NCI-H187 (cell line): Measurements from ENCODE around the gene EGFL6.
"Not testable (repeated sequence)": the region's sequence is repeated elsewhere in the genome, so short reads cannot be mapped to it uniquely, and the experiment has no call there.

Source experiments
- DNase-seq, 2 experiments: peaks; one replicate each; lab custom pipeline; 2025; lab: John Stamatoyannopoulos, UW

The EGFL6 gene

DNA sequence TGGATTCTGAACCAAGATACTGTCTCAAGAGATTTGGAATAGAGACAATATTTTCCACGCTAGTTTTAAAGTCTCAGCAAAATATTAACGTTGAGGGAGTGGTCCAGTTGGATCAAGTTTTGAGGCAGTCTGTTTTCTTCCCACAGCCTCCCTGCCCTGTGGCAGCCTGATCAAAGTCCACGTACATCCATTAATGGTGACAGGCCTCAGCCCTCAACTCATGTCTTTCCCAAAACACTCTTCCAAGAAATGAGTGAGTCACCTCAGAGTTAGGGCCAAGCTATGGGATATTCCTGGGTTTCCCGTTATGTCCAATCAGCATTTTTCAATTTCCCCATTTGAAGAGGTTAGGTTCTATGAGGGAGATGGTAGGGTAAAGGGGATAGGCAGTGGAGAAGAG, 28.5 kb downstream of the EGFL6 start:
- DNase-seq: no peak

DNA sequence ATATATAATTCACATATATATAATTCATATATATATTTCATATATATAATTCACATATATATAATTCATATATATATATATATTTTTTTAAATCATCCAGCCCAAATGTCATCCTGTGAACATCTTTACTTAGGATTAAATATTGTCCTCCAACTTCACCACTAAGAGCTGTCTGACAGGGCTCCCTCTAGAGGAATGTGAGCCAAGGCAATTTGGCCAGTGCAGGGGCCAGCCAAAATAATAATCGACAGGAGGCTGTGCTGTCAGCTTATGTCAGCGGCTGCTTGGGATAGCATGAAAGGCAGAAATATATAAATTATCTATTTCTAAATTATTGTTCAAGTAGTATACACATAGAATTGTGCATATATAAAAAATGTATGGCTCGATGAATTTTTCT, 29.5 kb downstream of the EGFL6 start:
- no peak for DNase-seq

DNA sequence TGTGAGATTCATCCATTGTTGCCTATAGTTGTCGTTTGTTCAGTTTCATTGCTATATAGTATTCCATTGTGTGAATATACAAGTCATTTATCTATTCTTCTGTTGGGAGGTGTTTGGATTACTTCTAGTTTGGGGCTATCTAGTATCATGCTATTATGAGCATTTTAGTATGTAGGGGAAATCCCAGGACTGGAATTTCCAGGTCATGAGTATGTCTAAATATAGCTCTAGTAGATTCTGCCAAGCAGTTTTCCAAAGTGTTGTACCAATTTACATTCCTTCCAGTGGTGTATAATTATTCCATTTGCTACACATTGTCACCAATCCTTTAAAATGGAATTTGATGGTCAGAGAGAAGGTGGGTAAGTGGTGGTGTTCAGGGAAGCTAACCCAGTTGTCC, 30.1 kb downstream of the EGFL6 start:
- DNase-seq: no peak

DNA sequence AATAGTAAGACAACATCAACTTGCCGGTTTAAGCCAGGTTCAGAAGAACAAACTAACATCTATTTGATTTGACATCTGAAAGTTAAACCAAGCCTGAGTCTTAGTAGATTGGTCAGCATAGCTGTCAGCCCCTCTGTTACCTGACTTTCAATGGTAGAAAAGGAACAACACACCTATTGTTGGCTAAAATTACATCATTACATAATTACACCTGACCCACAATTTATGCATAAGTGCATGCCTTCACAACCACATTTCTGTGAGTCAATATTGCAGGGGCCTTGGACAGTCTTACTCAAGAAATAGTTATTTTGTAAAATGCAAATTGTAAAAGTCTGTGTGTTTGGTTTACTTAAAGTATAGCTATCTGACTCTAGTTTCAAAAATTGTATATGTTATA, 36.2 kb downstream of the EGFL6 start:
- DNase-seq: no peak

DNA sequence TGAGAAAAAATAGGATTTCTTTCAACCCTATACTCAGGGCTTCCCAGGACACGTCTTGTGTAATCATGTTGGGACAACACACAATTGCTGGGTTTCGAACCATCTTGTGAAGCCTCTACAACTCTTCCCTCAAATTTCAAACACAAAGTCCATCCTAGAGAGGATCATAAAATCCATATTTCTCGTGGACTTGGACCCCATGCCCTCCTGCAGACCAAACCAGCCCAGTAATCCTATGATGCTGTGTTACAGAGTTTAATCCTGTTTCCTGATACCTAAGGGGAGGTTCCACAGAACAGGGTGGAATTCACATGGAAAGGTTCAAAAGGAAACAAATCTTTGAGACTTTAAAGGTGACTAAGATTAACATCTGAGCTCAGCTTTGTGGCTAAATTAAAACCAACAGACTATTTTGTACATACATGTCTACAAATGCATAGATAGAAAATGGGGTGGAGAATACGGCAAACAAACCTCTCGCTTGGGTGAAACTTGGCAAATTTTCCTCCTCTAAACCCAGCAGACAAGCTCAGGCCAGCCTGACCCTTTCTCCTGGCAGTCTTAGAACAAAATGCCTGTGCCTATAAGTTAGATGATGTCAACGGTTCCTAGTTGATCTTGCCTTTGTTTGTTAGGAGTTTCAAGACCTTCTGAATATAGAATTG, 38.1 kb downstream of the EGFL6 start:
- DNase-seq: no peak

DNA sequence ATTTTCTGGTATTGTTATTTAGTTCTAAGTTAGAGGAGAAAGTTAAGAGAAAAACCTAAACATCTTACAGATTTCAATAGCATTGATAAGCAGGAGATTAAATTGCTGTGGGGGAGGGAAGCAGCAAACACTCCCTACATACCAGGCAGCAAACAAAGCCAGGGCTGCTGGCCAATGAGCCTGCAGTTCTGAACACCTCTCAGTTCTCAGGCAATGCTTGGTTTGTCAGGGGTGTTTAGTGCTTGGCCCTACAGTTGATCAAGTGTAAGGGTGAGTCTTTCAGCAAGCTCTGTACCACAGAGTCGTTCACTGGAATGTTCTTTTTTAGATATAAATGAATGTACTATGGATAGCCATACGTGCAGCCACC, 38.6 kb downstream of the EGFL6 start:
- no peak for DNase-seq

DNA sequence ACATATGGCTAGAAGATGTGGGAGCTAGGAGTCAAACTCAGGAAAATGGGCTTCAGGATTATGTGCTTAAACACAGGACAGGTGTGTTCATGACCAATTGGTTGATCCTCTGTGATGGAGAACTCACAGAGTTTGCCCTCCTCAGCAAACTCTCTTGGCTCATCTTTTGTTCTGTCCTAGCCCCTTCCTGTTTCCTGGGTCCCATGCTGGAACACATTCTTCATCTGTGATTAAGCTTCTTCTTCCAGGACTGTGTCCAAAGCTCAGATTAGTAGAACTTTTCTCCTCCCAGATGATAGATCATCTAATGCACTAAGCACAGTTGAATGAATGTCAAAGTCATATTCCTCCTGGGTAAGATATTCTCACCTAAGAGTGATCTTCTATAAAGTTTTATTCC, 44.8 kb downstream of the EGFL6 start:
- no peak for DNase-seq

DNA sequence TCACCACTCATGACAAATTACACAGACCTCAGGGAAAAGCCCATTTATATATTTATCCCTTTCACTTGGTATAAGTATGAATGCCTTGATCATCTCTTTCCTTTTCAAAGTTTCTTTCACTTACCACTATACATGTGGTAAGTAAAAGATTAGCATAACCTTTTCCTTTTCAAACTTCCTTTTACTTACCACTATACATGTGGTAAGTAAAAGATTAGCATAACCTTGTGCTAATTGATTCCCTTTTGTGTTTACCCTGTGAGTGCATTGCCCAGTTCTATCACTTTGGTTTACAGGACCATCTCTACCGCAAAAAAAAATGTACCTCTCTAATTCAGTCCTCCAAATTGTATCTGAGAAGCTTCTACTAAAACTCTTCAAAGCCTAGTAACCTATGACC, 50.8 kb downstream of the EGFL6 start:
- DNase-seq: no peak

DNA sequence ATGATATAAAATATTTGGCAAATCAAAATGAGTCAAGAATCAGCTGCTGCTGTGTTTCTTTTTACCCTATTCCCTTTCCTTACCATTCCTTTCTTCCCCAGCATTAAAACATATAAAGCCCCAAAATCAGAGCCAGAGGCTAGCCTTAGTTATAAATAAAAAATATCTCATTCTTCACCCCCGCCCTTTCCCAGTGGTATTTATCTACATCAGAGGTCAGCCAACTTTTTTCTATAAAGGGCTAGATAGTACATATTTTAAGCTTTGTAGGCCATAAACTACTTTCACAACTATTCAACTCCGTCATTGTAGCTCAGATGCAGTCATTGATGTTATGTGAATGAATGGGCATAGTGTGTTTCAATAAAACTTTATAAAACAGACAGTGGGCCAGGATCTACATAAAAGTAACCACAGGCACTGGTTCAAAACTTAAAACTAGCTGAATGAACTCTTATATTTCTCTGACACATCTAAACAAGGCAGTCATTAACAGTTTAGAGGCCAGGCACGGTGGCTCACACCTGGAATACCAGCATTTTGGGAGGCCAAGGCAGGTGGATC, 53.1 kb downstream of the EGFL6 start:
- no peak for DNase-seq

DNA sequence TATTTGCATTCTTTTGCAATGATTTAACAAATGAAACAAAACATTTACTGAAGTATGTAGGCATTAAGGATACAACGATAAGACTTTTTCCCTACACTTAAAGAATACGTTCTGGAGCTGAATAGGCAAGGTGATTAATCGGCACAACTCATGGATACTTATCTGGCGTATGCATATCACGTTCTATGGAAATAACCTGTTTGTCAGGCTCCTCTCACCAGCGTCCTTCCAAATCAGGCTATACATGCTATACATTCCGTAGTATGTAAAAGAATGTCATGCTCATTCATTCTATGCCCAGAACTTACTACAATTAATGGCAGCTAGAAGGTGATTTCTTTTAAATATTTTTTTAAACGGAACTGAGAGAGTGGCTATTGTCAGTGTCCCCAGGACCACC, 57.9 kb downstream of the EGFL6 start:
- DNase-seq: no peak

DNA sequence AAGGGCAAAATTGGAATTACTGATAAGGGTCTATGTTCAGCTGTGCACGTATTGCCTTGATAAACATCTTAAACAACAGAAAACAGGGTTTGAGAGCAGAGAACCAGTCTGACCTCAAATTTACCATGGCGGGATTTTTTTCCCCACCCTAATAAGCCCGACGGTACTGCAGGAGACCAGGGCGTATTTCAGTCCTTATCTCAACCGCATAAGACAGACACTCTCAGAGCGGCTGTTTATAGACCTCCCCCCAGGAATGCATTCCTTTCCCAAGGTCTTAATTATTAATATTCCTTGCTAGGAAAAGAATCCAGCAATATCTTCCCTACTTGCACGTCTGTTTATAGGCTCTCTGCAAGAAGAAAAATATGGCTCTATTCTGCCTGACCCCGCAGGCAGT, 67.8 kb downstream of the EGFL6 start:
- DNase-seq: not testable (repeated sequence)

DNA sequence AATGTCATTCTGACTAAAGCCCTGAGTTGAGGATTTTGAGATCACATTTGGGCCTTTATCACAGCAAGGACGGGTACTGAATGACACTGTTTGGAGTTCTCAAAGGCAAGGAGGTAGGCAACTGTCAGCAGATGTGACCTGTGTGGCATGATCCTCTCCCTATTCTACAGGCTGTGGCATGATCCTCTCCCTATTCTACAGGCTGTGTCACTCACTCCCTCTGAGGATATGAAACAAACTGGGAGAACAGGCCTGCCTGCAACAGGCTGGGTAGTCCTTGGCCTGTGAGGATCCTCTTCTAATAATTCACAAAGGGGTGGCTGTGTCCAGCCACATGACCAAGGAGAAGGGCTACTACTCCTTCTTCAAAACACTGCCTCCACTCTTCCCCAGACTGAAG, 68.6 kb downstream of the EGFL6 start:
- DNase-seq: no peak

DNA sequence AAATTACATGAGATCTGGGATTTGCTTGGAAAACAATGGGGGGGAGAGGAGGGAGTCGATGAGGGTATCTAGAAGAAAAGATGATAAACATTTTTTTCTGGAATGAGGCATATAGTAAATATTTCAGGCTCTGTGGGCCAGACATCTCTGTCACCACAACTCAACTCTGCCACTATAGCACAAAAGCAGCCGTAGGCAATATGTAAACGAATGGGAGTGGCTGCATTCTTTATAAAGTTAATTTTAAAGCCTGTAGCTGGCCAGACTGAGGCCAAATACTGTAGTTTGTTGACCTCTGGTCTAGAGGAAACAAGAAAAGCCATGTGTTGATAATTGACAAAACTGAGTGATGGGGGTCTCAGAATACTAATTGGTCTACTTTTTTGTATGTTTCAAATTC, 69.4 kb downstream of the EGFL6 start:
- no peak for DNase-seq

DNA sequence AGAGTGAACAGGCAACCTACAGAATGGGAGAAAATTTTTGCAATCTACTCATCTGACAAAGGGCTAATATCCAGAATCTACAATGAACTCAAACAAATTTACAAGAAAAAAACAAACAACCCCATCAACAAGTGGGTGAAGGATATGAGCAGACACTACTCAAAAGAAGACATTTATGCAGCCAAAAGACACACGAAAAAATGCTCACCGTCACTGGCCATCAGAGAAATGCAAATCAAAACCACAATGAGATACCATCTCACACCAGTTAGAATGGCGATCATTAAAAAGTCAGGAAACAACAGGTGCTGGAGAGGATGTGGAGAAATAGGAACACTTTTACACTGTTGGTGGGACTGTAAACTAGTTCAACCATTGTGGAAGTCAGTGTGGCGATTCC, 72.3 kb downstream of the EGFL6 start:
- DNase-seq: not testable (repeated sequence)

DNA sequence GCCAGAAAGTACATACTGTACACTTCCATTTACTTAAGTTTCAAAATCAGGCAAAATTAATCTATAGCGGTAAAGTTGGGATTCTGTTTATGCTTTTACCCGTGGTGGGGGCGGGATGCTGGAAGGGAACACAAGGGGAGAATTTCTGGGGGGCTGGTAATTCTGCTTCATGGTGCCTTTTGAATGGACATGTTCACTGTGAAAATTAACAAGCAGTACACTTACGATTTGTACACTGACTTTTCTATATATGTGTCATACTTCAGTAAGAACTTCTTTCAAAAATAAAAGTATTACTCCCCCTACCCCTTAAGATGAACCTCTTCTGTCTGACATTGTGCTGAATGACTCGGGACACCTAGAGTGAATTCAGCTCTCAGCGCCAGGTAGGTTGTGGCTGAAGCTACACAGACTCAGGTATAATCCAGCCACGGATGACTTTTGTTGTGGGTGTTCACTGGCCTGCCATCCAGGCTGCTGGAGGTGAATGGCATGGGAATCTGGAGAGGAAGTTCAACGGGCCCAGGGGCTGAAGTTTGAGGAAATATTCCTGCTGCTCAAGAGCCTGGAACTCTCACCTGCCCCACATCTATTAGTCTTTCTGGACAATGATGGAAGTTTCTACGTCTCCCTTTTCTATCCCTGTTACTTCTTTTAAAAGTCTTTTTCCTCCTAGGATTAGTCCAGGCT, 76.2 kb downstream of the EGFL6 start:
- no peak for DNase-seq

DNA sequence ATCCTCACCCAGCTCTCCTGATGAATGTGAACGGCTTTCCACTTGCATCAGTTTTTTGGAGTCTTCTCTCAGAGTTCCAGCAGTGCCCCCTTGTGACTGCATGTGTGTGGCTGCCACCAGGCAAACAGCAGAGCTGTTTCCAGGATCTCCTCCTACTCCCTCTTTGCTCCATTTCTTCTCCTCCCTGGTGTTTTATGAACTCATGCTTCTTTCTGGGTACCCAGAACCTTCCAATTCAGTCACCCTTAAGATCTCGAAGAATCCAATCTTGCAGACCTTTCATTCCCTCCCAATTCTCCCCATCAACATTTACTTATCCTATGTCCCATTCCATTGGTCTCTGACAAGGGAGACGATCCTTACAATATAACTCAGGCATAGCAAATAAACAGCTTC, 76.8 kb downstream of the EGFL6 start:
- peak in 1 of 2 experiments; percentile 8 for DNase-seq

DNA sequence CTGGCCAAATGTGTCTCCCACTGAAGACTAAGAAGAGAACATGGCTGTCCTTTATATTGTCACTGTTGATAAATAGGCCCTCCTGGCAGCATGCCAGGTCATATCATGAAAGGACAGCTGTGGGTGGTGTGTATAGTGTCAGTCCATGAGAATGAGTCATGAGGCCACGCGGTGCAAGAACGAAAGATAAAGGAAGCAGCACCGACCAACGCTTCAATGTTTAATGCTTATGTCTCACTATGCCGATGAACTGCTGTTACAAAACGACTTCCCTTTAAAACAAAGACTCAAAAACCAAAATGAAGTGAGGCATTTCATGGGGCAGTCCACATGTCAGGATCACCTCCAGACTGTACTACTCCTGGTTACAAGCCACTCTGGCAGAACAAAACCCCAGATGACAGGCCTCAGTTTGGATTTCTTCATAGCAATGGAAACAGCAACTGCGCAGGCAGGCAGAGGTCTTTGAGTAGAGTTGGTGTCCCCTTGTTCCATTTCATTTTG, 78.4 kb downstream of the EGFL6 start:
- DNase-seq: no peak

DNA sequence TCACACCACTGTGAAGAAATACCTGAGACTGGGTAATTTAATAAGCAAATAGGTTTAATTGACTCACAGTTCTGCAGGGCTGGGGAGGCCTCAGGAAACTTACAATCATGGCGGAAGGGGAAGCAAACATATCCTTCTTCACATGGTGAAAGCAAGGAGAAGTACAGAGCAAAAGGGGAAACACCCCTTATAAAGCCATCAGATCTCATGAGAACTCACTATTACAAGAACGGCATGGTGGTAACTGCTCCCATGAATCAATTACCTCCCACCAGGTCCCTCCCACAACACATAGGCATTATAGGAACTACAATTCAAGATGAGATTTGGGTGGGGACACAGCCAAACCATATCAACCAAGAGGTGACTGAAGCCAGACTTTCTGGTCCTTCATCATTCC, 78.9 kb downstream of the EGFL6 start:
- not testable (repeated sequence) for DNase-seq

DNA sequence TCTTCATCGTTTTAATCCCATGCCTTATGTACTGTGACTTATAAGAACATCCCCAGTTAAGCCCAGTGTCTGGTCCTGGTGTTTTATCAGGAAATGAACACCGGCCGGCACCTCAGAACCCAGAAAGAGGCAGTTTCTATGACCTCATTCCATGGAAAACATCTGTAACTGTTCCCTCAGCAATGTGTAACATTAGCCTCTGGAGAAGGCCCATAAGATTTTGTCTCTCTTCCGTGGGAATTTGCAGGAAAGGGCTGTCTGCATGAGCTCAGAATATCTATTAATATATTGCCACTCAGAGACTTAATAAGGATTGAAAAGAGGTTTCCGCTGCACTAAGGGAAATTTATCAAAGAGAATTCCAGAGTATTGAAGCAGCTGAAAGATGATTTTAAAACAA, 80.4 kb downstream of the EGFL6 start:
- no peak for DNase-seq

DNA sequence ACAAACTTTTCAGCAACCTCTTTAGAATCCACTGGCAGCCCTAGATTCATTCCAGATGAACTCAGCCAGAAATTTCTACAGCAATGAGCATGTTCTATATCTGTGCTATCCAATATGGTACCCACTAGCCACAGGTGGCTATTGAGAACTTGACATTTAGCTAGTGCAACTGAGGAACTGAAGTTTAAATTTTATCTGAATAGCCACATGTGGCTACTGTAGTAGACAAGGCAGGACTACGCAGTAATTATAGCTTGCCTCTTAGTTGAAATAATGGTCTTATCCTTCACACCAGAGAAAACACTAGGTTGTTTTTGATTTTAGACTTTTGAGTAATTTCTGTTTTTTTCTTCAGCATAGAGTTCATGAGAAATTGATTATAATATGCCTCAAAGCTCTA, 80.9 kb downstream of the EGFL6 start:
- DNase-seq: no peak

DNA sequence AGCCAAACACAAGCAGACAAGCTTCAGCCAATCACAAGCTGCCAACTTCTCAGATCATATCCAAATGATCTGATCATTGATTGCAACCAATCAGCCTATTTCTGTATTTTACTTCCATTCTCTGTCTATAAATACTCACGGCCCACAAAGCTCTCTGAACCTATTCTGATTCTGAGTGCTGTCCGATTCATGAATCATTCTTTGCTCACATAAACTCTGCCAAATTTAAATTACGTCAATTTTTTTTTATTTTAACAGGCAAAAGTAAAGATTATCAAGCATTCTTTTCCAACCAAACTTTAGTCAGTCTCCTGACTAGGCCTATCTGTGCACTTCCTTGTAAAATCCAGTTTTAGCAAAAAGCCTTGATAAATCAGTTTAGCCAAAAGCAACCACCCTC, 81.7 kb downstream of the EGFL6 start:
- DNase-seq: no peak

DNA sequence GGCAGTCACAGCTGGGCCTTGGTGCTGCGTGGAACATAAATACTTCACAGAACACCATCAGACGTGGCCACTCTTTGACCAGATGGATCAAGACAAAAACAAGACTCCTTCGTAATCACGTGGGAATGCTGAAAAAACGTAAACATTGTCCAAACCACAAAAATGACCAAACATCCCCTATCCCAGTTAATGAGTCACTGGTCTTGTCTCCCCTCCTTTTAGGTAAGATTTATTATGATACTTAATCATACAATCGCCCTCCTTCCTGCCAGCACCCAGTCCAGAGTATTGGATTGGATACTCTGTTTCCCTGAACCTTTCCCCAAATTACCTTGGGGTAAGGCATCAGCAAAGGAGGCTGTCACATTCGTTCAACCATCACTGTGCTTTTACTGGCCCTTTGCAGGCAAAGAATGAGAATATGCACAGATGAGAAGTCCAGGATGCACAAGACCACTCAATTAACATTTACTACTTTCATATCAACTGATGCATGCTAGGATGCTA, 82.9 kb downstream of the EGFL6 start:
- no peak for DNase-seq
